Fibroblast of pulmonary artery (primary cell): ENCODE data around the gene CNIH3.

Experiments used
- DNase-seq: peaks from one replicate; pipeline ENCODE4 v3.0.0-alpha.2; 2010; ENCODE audit warnings: low read depth
- H3K4me3 ChIP-seq: replicated peaks from 2 replicates; pipeline ENCODE4 v1.5.1; 2011; ENCODE audit warnings: low read depth, mild to moderate bottlenecking, control low read depth, low read length, moderate library complexity
- TF ChIP-seq, protein P1 (sequence below): IDR thresholded peaks from 2 replicates; pipeline ENCODE4 v1.5.1; 2011; ENCODE audit warnings: mild to moderate bottlenecking, control low read depth, low read length, inconsistent platforms; ENCODE audit errors: missing control alignments

The CNIH3 gene

DNA sequence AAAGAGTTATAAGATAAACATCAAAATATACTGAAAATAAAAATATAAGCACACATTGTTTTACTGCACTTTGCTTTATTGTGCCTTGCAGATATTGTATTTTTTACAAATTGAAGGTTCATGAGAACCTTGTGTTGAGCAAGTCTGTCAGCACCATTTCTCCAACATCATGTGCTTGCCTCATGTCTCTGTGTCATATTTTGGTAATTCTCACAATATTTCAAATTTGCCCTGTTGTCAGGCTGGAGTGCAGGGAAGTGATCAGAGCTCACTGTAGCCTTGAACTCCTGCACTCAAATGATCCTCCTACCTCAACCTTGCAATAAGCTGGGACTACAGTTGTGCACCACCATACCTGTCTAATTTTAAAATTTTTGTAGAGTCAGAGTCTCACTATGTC is 21.3 kb upstream of the CNIH3 start:
- H3K4me3 ChIP-seq: no peak overlapping the region
- TF ChIP-seq, protein P1, sequence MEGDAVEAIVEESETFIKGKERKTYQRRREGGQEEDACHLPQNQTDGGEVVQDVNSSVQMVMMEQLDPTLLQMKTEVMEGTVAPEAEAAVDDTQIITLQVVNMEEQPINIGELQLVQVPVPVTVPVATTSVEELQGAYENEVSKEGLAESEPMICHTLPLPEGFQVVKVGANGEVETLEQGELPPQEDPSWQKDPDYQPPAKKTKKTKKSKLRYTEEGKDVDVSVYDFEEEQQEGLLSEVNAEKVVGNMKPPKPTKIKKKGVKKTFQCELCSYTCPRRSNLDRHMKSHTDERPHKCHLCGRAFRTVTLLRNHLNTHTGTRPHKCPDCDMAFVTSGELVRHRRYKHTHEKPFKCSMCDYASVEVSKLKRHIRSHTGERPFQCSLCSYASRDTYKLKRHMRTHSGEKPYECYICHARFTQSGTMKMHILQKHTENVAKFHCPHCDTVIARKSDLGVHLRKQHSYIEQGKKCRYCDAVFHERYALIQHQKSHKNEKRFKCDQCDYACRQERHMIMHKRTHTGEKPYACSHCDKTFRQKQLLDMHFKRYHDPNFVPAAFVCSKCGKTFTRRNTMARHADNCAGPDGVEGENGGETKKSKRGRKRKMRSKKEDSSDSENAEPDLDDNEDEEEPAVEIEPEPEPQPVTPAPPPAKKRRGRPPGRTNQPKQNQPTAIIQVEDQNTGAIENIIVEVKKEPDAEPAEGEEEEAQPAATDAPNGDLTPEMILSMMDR: no peak
- no peak for DNase-seq

DNA sequence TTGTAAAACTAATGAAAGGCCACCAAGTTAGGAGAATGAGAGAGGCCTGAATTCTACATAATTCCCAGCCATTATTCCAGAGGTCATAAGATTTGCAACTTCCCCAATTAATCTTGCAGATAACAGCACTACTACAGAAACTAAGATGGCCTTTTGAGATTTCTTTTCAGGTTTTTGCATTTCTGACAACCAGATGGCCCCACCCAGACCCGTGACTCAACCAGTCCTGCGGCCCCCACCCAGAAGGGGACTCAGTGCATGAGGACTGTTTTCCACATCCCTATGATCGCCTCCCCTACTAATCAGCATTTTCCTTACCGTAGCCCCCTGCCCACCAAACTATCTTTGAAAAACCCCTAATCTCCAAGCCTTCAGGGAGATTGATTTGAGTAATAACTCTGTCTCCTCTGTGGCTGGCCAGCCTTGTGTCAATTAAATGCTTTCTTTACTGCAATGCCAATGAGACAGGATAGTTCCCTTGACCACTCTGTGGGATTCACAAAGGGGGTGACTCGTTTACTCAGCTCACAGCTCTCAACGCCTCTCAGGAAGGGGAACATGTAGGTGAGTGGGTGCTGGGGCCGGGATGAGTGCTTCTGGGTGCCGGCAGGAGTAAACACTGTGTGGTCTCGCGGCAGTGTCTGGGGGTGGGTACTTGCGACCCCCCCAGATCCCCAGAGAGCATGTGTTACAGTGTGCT is 10.5 kb upstream of the CNIH3 start:
- DNase-seq: no peak
- TF ChIP-seq, protein P1: no peak

DNA sequence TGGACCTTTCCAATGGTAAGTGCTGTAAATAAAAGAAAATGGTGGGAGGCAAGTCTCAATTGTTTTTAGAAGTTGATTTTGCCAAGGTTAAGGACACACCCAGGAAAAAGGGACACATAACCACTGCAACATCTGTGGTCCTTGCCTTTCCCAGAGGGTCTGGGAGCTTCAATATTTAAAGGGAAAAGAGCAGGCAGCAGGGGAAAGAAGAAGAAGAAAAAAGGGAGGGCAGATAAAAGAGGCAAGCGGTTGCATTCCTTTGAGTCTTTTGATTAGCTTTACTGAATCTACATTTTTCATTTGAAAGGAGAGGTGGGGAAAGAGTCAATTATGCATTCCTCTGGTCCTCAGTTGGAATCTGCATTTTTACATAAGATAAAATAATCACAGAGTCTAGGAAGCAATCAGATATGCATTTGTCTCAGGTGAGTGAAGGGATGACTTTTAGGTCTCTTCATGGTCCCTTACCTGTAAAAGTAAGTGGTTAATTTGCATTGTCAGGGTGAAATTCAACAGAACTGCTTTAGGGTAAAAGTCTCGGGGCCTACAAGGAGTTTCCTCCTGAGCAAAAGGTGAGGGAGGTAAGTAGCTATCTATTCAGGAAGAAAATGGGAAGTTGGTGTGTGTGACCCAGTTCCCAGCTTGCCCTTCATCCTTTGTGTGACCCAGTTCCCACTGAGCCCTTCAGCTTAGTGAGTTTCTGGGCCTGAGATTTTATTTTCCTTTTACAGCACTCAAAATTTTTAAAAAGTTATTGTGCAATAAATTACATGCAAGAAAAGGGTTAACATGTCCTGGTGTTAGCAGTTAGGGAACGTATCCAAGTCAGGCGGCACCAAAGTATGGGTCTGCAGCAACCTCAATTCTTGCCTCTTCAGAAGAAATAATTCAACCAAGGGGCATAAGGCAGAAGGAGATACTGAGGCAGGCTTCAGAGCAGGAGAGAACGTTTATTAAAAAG is 8.6 kb upstream of the CNIH3 start:
- DNase-seq: no peak
- TF ChIP-seq, protein P1: no peak

More for the DNA sequence above, 10.5 kb upstream of the CNIH3 start:
- H3K4me3 ChIP-seq: no peak overlapping the region

DNA sequence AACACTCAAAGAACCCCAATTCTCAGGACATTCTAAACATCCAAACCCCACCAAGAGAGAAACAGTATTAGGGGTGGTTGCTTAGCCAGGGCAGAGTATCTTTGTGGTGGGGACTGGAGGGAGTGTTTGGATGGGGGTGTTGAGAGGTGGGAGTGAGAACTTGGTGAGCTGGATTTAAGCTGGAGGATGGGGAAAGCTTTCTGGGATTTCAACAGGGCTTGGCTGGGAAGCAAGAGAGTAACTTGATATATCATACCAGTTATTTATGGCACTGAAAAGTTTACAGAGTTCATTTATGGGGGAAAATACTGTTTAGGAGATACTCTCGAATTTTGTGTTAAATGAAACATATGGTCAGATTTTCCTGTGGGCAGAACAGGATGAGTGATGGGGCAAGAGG is 6.8 kb upstream of the CNIH3 start:
- TF ChIP-seq, protein P1: no peak
- no peak overlapping the region for H3K4me3 ChIP-seq
- DNase-seq: peak; percentile 18

More for the DNA sequence above, 8.6 kb upstream of the CNIH3 start:
- no peak overlapping the region for H3K4me3 ChIP-seq

DNA sequence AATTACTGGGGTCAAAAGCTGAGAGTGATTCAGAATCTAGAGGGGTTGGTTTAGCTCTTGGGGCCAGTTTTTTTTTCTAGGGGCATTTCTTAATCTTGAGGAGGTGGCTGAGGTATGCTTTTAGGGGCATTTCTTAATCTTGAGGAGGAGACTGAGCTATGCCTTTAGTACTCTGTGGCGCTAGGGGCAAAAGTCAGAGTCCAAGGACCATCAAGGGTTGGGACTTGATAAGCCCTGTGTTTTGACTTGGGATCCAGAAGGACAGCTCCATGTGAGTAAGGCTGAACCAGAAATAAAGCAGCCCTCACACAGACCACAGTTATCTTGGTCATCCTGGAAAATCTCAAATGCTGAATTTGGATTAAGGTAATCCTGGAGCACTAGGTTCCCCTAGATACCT is 3.9 kb upstream of the CNIH3 start:
- TF ChIP-seq, protein P1: no peak
- no peak overlapping the region for H3K4me3 ChIP-seq
- DNase-seq: no peak

DNA sequence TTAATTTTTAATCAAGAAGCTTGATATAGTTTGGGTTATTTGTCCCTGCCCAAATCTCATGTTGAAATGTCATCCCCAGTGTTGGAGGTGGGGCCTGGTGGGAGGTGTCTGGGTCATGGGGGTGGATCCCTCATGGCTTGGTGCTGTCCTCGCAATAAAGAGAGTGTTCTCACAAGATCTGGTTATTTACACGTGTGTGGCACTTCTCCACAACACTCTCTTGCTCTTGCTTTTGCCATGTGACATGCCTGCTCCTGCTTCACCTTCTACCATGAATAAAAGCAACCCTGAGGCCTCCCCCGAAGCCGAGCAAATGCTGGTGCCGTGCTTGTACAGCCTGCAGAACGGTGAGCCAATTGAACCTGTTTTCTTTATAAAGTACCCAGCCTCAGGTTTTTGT is 2.6 kb upstream of the CNIH3 start:
- no peak overlapping the region for H3K4me3 ChIP-seq
- TF ChIP-seq, protein P1: no peak
- no peak for DNase-seq
